Spinal cord (tissue), 10 donors: Measurements from ENCODE around the gene SAMD13. TPM values are rescaled to one million over a fixed set of nuclear protein-coding genes. Genes with fewer than 3 reads are reported as not detected.

Source experiments
- DNase-seq, 6 donors: peaks; one replicate each; pipeline versions ENCODE4 v3.0.0 to v3.0.0-alpha.2; 2013 to 2015; ENCODE audit warnings: low spot score in 6 of 6, low read depth in 4 of 6
- H3K27ac ChIP-seq: one replicate; pipeline ENCODE4 v1.5.1; 2013; ENCODE audit warnings: low read depth, low read length, control low read depth
- H3K27me3 ChIP-seq: one replicate; pipeline ENCODE4 v1.6.1; 2013; ENCODE audit warnings: low read length; ENCODE audit not compliant: control insufficient read depth, insufficient read depth
- H3K36me3 ChIP-seq: one replicate; pipeline ENCODE4 v1.6.1; 2013; ENCODE audit warnings: low read length; ENCODE audit not compliant: control insufficient read depth, insufficient read depth
- H3K4me1 ChIP-seq: one replicate; pipeline ENCODE4 v1.6.1; 2013; ENCODE audit warnings: low read length; ENCODE audit not compliant: control insufficient read depth, insufficient read depth
- H3K4me3 ChIP-seq: one replicate; pipeline ENCODE4 v1.5.1; 2013; ENCODE audit warnings: low read depth, low read length, control low read depth
- H3K9me3 ChIP-seq: one replicate; pipeline ENCODE4 v1.6.1; 2013; ENCODE audit warnings: low read length; ENCODE audit not compliant: control insufficient read depth, insufficient read depth
- WGBS: methylation state at CpG from one replicate; pipeline ENCODE4 v1.1.5; 2013; ENCODE audit warnings: missing lambda C conversion rate; ENCODE audit not compliant: insufficient coverage; 5-methylcytosine and 5-hydroxymethylcytosine counted together
- polyA plus RNA-seq, 2 donors: library from polyadenylated mRNA; unstranded; fragments of 120-200 nt; gene quantifications; one replicate each; pipeline ENCODE4 v1.2.1, GENCODE V29; 2013; ENCODE audit not compliant: insufficient read length in 2 of 2
- total RNA-seq, 2 donors: library from RNA; depleted of rRNA in 1 of 2; stranded (reverse); fragments of 120-200 nt in 1 of 2; fragments of >200 nt in 1 of 2; gene quantifications; one replicate each; pipeline versions ENCODE4 v1.2.3 to v1.2.4, GENCODE V29; 2013 to 2014
- donor health status: healthy.

SAMD13 gene
- total and polyA plus RNA-seq, 4 donors, result 4.0 to 6.5 (median 5.9) TPM

DNA sequence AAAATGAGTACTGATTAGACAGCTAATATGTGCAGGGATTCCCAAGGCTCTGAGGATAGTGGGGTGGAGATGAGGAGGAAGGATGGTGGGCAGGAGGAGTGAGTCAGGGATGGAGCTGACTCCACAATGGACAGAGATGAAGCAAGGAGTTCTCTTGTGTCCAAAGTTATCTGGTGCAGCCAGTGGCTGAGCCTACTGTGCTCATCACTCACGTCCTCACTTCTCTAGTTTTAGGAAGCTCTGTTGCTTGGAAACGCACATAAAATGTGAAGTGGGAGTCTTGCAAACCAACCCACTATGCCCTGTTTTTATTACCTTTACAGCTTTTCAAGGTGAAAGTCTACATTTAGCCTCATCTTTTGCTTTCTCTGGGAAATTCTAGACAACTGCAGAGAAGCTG lies 36.5 kb upstream of the SAMD13 start:
- 83% methylated on average over 2 of the region's 2 CpGs for WGBS

DNA sequence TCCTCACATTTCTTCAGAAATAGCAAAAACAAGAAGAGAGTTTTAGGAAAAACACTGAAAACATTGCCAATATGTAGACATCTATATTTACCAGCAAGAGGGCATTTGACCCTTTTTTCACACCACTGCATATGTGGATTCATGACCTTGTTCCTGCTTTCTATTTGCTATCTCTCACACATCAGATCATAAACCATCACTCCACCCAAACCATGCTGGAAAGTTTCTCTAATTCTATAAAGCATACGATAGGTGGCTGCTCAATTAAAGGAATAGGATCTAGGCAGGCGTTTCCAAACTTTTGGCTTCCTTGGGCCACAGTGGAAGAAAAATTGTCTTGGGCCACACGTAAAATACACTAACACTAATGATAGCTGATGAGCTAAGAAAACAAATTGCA lies 35.6 kb upstream of the SAMD13 start:
- Histone ChIP-seq H3K9me3 (no peaks in the 10 kb centered on the region), H3K36me3 (no peaks in the 10 kb centered on the region), H3K4me1 (no peaks in the 10 kb centered on the region), H3K27ac (no peak overlapping the region), H3K27me3 (no peaks in the 10 kb centered on the region), H3K4me3 (no peak overlapping the region)
- no peak for DNase-seq
- no CpG with 5 or more reads among the region's 3 CpGs for WGBS

More for the DNA sequence above, 36.5 kb upstream of the SAMD13 start:
- no peaks in the 10 kb centered on the region for H3K27me3 ChIP-seq
- H3K27ac ChIP-seq, result no peak overlapping the region
- H3K4me1 ChIP-seq, result no peaks in the 10 kb centered on the region
- peak in 1 of 6 donors; percentile 42 for DNase-seq
- no peak overlapping the region for H3K4me3 ChIP-seq
- H3K36me3 ChIP-seq, result no peaks in the 10 kb centered on the region
- no peaks in the 10 kb centered on the region for H3K9me3 ChIP-seq

DNA sequence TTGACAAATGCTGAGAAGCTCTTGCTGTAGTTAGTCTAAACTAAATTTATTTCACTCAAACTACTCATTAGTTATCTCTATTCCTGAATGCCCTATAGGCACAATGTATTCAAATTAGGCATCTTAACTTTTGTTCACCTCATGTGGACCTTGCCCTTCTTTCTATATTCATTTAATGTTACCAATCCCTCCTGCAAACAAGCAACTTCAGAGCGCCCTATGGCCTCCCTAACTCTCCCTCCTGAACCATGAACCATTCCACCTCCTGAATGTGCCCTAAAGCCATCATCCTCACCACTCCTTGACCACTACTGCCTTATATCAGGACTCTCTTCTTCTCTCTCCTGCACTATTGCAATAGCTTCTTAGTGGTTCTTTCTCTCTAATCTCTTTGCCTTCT lies 34.8 kb upstream of the SAMD13 start:
- H3K27me3 ChIP-seq, result no peaks in the 10 kb centered on the region
- H3K4me1 ChIP-seq, result no peaks in the 10 kb centered on the region
- no peak overlapping the region for H3K4me3 ChIP-seq
- 0% methylated on average over 1 of the region's 1 CpG for WGBS
- DNase-seq, result no peak
- H3K36me3 ChIP-seq, result no peaks in the 10 kb centered on the region
- H3K27ac ChIP-seq, result no peak overlapping the region
- no peaks in the 10 kb centered on the region for H3K9me3 ChIP-seq

DNA sequence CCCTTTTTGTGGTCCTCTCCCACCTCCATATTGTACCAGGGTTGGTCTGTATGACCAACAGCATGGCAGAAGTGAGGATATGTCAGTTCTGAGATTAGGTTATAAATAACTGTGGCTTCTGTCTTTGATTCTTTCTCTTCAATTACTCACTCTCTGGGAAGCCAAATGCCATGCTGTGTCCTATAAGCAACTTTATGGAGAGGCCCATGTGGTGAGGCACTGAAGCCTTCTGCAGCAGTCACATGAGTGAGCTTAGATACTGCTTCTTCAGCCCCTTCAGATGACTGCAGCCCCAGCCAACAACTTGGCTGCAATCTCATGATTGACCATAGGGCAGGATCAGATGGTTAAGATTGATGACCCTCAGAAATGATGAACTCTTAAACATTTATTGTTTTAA lies 34.0 kb upstream of the SAMD13 start:
- no peak overlapping the region for H3K27ac ChIP-seq
- H3K9me3 ChIP-seq, result no peaks in the 10 kb centered on the region
- no peaks in the 10 kb centered on the region for H3K4me1 ChIP-seq
- no peaks in the 10 kb centered on the region for H3K36me3 ChIP-seq
- no peak for DNase-seq
- H3K27me3 ChIP-seq, result no peaks in the 10 kb centered on the region
- H3K4me3 ChIP-seq, result no peak overlapping the region

DNA sequence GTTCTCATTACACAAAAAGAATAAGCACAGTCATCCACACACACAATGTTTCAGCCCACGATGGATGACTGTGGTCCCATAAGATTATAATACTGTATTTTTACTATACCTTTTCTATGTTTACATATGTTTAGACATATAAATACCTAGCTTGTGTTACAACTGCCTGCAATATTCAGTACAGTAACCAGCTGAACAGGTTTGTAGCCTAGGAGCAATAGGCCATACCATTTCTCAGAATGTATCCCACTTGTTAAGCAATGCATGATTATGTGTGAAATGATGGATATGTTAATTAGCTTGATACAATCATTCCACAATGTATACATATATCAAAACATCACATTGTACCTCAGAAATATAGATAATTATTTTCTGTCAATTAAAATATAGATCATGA lies 33.2 kb upstream of the SAMD13 start:
- Histone ChIP-seq H3K36me3 (no peaks in the 10 kb centered on the region), H3K4me3 (no peak overlapping the region), H3K4me1 (no peaks in the 10 kb centered on the region), H3K27ac (no peak overlapping the region), H3K27me3 (no peaks in the 10 kb centered on the region), H3K9me3 (peaks cover 1% of the 10 kb centered on the region)
- DNase-seq, result no peak
- no CpG with 5 or more reads among the region's 1 CpG for WGBS

DNA sequence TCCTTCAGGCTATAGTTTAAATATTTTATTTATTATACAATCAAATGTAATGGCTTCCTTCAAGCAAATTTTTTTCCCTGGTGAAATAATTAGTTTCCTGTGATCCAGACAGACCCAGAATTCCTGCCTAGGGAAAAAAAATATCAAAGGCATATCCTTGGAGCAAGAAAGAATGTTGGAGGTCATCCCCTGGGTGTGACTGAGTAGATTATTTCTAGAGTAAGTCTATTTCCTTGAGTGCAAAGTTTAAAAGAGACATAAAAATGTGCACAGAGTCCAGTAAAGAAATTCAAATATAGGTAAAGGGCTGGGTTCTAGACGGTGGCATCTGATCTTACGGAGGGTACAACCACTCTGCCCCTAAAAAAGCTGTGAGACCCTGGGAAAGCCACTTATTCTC lies 32.2 kb upstream of the SAMD13 start:
- Histone ChIP-seq H3K9me3 (peaks cover 1% of the 10 kb centered on the region), H3K27me3 (no peaks in the 10 kb centered on the region), H3K4me1 (no peaks in the 10 kb centered on the region), H3K4me3 (no peak overlapping the region), H3K27ac (no peak overlapping the region), H3K36me3 (no peaks in the 10 kb centered on the region)
- DNase-seq, result no peak
- WGBS, result 0% methylated on average over 1 of the region's 2 CpGs

DNA sequence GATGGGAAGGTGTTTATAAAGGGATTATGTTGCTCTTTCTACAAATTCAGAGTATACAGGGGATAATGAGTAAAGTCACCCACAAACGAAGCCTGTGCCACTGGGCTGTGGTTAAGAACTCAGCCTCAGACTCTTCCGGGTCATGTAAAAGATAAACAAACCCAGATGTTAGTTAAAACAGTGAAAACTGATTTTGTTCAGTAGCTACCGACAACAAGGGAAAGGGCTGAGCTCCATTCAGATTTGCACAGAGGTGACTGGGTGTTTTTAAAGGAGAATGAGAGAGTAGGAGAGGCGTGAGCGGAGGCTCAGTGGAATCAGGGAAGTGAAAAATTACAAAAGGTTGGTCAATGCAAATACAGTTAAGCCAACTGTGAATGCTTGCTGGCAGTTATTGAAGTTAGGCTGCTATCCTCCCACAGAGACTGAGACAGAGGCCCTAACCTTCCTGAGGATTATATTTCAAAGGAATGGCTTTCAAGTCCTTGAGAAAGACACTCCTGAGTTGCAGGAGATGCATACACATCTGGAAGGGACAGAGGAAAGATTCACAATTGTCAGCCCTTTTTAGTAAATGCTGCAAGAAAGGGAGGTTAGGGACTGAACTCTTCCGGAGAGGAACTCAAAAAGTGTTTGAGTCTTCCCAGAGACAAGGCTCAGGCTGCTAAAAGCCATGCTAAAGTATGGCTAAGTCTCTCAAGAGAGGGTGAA lies 29.9 kb upstream of the SAMD13 start:
- DNase-seq, result peak in 1 of 6 donors; percentile 13
- H3K4me1 ChIP-seq, result no peaks in the 10 kb centered on the region
- WGBS, result 48% methylated on average over 6 of the region's 6 CpGs
- no peak overlapping the region for H3K4me3 ChIP-seq
- H3K27ac ChIP-seq, result no peak overlapping the region
- peaks cover 1% of the 10 kb centered on the region for H3K9me3 ChIP-seq
- H3K27me3 ChIP-seq, result no peaks in the 10 kb centered on the region
- H3K36me3 ChIP-seq, result no peaks in the 10 kb centered on the region

DNA sequence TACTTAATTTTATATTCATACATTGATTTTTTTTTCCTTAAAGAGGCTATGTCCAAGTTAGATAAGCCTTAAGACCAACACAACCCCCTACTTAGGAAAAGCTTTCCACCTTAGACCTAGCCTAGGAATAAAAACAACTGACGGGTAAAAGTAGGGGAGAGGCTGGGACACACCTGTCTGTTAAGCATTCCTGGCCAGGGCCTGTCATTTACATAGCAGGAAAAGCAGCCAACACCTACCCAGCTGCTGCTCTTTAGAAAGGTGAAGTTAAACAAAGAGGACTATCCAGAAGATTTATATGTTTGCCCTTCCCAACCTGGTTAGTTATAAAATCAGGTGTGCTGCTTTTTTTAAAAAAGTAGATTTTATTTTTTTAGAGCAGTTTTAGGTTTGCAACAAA lies 29.1 kb upstream of the SAMD13 start:
- H3K27ac ChIP-seq, result no peak overlapping the region

DNA sequence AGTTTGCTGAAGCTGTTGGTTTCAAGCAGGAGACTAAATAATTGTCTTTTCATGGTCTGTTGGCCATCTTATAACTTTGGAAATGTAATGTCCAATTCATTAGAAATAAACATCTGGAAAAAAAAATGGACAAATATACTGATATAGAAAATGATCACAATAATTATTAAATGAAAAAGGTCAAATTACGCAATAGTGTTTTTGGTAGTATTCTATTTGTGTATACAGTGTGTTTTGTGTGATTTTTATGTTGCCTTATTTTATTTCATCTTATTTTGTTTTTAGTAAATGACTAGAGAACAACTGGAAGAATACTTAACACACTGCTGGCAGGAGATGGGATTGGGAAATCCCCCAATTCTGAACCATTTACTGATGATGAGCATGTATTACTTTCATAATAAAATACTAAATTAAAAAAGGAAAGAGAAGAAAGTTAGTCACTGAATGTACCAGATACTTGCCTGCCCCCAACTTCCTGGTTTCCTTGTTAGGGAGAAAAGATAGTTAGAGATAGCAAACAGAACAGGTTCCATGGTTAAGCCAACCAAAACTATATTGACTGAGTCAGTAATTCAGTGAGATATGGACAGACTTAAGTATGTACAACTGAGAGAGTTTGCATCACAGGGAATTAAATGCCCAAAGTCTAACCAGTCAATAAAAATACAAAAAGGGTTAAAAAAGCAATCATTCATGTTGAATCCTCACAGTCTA lies 24.0 kb upstream of the SAMD13 start:
- no peak for DNase-seq
- WGBS, result no CpG with 5 or more reads among the region's 1 CpG

More for the DNA sequence above, 29.1 kb upstream of the SAMD13 start:
- WGBS, result no CpG with 5 or more reads among the region's 1 CpG
- Histone ChIP-seq H3K9me3 (peaks cover 1% of the 10 kb centered on the region), H3K4me3 (no peak overlapping the region), H3K36me3 (no peaks in the 10 kb centered on the region), H3K27me3 (no peaks in the 10 kb centered on the region), H3K4me1 (no peaks in the 10 kb centered on the region)
- no peak for DNase-seq

DNA sequence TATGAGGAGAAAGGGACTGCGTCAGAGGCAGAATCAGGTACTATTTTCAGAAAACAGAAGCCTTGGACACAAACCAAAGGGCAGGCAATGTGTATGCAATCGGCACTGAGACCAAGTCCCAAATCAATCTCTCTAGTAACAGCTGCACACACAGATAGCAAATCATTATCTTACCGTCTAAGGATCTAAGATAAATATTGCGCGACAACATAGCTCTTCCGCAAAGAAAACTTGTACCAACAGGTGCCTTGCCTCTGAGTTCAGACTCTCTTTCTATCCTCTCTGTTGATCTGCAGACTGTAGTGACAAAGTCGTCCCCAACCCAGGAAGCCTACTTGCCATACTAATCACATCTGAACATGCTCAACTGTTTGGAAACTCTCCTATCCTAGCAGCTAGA lies 22.6 kb upstream of the SAMD13 start:
- Histone ChIP-seq H3K4me3 (no peak overlapping the region), H3K9me3 (no peaks in the 10 kb centered on the region), H3K27me3 (no peaks in the 10 kb centered on the region), H3K4me1 (no peaks in the 10 kb centered on the region), H3K36me3 (no peaks in the 10 kb centered on the region), H3K27ac (no peak overlapping the region)
- 88% methylated on average over 6 of the region's 7 CpGs for WGBS
- no peak for DNase-seq

More for the DNA sequence above, 24.0 kb upstream of the SAMD13 start:
- no peaks in the 10 kb centered on the region for H3K27me3 ChIP-seq
- no peaks in the 10 kb centered on the region for H3K4me1 ChIP-seq
- peaks cover 1% of the 10 kb centered on the region for H3K9me3 ChIP-seq
- H3K4me3 ChIP-seq, result no peak overlapping the region
- no peaks in the 10 kb centered on the region for H3K36me3 ChIP-seq
- H3K27ac ChIP-seq, result no peak overlapping the region
